Brain microvascular endothelial cell (primary cell): ENCODE results near the gene MCM6.
A peak's percentile ranks its signal among the peaks of the same experiment; 100 is the strongest.

ENCODE experiments used
- DNase-seq: peaks from one replicate; pipeline ENCODE4 v3.0.0-alpha.2; 2020
- H3K27ac ChIP-seq: fragments of 250-450 bp; sonication (Bioruptor Pico); 2 replicates; pipeline ENCODE4 v1.5.1; 2020; ENCODE audit warnings: mild to moderate bottlenecking, moderate library complexity
- H3K27me3 ChIP-seq: fragments of 250-450 bp; sonication (Bioruptor Pico); replicated peaks from 2 replicates; pipeline ENCODE4 v1.5.1; 2020; ENCODE audit warnings: mild to moderate bottlenecking
- H3K36me3 ChIP-seq: fragments of 250-450 bp; sonication (Bioruptor Pico); replicated peaks from 2 replicates; pipeline ENCODE4 v1.5.1; 2020; ENCODE audit warnings: mild to moderate bottlenecking
- H3K4me3 ChIP-seq: 2 replicates; pipeline ENCODE4 v1.5.1; 2011; ENCODE audit warnings: low read depth, mild to moderate bottlenecking, control low read depth, low read length, moderate library complexity
- CTCF ChIP-seq: IDR thresholded peaks from 2 replicates; pipeline ENCODE4 v1.5.1; 2011; ENCODE audit warnings: low read depth, mild to moderate bottlenecking, moderate library complexity, low read length, control low read depth, inconsistent platforms; ENCODE audit errors: missing control alignments
- in situ Hi-C: cut with HindIII; loops from 2 replicates; pipeline ENCODE4 v1.10.0; 2017; ENCODE audit warnings: low sequenced_read_pairs, low pct_ligation_motif_present

Gene MCM6

GRCh38 chr2:135820003-135820618, 56.1 kb downstream of the MCM6 start:
- DNase-seq = peak; percentile 69

GRCh38 chr2:135818937-135819610, 57.2 kb downstream of the MCM6 start:
- no peak overlapping the region for H3K27ac ChIP-seq
- no peaks in the 10 kb centered on the region for H3K36me3 ChIP-seq
- H3K27me3 ChIP-seq = no peaks in the 10 kb centered on the region
- in situ Hi-C loops = no loop called here
- peak; percentile 46 for DNase-seq
- H3K4me3 ChIP-seq = no peak overlapping the region
- TF ChIP-seq CTCF = peak; percentile 78

More at GRCh38 chr2:135820003-135820618, 56.1 kb downstream of the MCM6 start:
- no peaks in the 10 kb centered on the region for H3K27me3 ChIP-seq
- in situ Hi-C loops = no loop called here
- TF ChIP-seq CTCF = no peak
- no peaks in the 10 kb centered on the region for H3K36me3 ChIP-seq
- H3K27ac ChIP-seq = peak overlapping the region; percentile 13
- peak overlapping the region; percentile 9 for H3K4me3 ChIP-seq

- H3K4me3 ChIP-seq = no peak overlapping the region
- in situ Hi-C loops = no loop called here
Measured at GRCh38 chr2:135817951-135818350, 58.3 kb downstream of the MCM6 start.

GRCh38 chr2:135817466-135817865, 58.8 kb downstream of the MCM6 start:
- Histone ChIP-seq H3K27ac (no peak overlapping the region), H3K4me3 (no peak overlapping the region), H3K27me3 (no peaks in the 10 kb centered on the region), H3K36me3 (no peaks in the 10 kb centered on the region)
- DNase-seq = no peak
- no peak for TF ChIP-seq CTCF
- in situ Hi-C loops = no loop called here

More at GRCh38 chr2:135817951-135818350, 58.3 kb downstream of the MCM6 start:
- Histone ChIP-seq H3K27ac (no peak overlapping the region), H3K27me3 (no peaks in the 10 kb centered on the region), H3K36me3 (no peaks in the 10 kb centered on the region)
- TF ChIP-seq CTCF = no peak
- DNase-seq = peak; percentile 21

GRCh38 chr2:135815269-135815668, 61.0 kb downstream of the MCM6 start:
- in situ Hi-C loops = no loop called here
- Histone ChIP-seq H3K27me3 (no peaks in the 10 kb centered on the region), H3K36me3 (no peaks in the 10 kb centered on the region), H3K4me3 (no peak overlapping the region), H3K27ac (no peak overlapping the region)
- no peak for TF ChIP-seq CTCF
- DNase-seq = no peak
